Measurements from ENCODE around the gene EML4. TPM values are rescaled to one million over a fixed set of nuclear protein-coding genes. Genes with fewer than 3 reads are reported as not detected.

EML4 gene
- total RNA-seq, 4 donors from 2014 or later = 14.5 to 23.2 (median 17.8) TPM

DNA sequence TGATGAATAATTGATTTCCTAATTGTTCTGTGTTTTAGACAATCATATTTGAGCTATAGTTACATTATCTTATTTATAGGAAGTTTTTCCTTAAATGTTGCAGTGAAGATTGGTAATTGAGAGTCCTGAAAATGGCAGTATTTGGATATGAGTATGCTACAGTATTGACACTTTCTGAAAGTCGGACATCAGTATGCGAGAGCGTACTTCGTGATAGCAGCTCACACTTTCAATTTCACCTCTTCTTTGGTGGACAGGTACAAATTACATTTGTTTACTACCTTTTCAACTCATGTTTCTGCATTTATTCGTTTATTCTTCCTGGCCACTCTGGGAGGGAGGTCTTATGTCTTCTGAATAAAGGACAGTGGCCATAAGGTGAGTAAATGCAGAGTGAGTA is 38.7 kb downstream of the EML4 start:
- intact Hi-C loops (cut with DNase I) = no loop called here
- Histone ChIP-seq H3K9me3 (no peaks in the 10 kb centered on the region), H3K27ac (replicated peaks in 1 of 4) (no peak overlapping the region), H3K4me3 (no peak overlapping the region), H3K27me3 (no peaks in the 10 kb centered on the region), H3K4me1 (peaks cover 0 to 7% (median 0%) of the 10 kb centered on the region in 4 donors), H3K36me3 (no peaks in the 10 kb centered on the region)
- no peak for DNase-seq (ENCODE audit: extremely low spot score)
- 95% methylated on average over 5 of the region's 5 CpGs for WGBS
- TF ChIP-seq EP300 (IDR thresholded peaks at IDR 0.05) (no peak), POLR2A (IDR thresholded peaks at IDR 0.05; ENCODE audit: low read depth) (no peak), POLR2AphosphoS5 (IDR thresholded peaks at IDR 0.05) (no peak)
- TF ChIP-seq, protein P1, sequence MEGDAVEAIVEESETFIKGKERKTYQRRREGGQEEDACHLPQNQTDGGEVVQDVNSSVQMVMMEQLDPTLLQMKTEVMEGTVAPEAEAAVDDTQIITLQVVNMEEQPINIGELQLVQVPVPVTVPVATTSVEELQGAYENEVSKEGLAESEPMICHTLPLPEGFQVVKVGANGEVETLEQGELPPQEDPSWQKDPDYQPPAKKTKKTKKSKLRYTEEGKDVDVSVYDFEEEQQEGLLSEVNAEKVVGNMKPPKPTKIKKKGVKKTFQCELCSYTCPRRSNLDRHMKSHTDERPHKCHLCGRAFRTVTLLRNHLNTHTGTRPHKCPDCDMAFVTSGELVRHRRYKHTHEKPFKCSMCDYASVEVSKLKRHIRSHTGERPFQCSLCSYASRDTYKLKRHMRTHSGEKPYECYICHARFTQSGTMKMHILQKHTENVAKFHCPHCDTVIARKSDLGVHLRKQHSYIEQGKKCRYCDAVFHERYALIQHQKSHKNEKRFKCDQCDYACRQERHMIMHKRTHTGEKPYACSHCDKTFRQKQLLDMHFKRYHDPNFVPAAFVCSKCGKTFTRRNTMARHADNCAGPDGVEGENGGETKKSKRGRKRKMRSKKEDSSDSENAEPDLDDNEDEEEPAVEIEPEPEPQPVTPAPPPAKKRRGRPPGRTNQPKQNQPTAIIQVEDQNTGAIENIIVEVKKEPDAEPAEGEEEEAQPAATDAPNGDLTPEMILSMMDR (IDR thresholded peaks at IDR 0.05) = no peak

DNA sequence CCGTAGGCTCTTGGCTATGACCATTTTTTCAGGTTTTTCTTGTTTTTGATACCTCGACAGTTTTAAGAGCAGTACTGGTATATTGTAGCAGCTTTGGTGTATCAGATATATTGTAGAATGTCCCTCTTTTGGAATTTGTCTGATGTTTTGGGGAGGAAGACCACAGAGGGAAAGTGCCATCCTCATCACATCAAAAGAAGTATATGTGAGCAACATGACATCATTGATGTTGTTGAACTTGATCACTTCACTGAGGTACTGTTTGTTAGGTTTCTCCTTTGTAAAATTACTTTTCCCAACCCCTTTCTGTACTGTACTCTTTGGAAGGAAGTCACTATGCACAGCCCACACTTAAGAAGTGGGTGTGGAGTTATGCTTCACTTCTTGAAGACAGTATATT is 41.0 kb downstream of the EML4 start:
- no peak overlapping the region for H3K27ac ChIP-seq (replicated peaks in 1 of 4)
- H3K36me3 ChIP-seq = no peaks in the 10 kb centered on the region
- WGBS = 95% methylated on average over 2 of the region's 2 CpGs
- no peak overlapping the region for H3K4me3 ChIP-seq
- peaks cover 0 to 1% (median 0%) of the 10 kb centered on the region in 4 donors for H3K4me1 ChIP-seq
- no peaks in the 10 kb centered on the region for H3K27me3 ChIP-seq
- DNase-seq (ENCODE audit: extremely low spot score) = no peak
- H3K9me3 ChIP-seq = no peaks in the 10 kb centered on the region
- intact Hi-C loops (cut with DNase I) = no loop called here
- TF ChIP-seq, protein P1 (IDR thresholded peaks at IDR 0.05) = no peak
- TF ChIP-seq EP300 (IDR thresholded peaks at IDR 0.05) (no peak), POLR2A (IDR thresholded peaks at IDR 0.05; ENCODE audit: low read depth) (no peak), POLR2AphosphoS5 (IDR thresholded peaks at IDR 0.05) (no peak)

DNA sequence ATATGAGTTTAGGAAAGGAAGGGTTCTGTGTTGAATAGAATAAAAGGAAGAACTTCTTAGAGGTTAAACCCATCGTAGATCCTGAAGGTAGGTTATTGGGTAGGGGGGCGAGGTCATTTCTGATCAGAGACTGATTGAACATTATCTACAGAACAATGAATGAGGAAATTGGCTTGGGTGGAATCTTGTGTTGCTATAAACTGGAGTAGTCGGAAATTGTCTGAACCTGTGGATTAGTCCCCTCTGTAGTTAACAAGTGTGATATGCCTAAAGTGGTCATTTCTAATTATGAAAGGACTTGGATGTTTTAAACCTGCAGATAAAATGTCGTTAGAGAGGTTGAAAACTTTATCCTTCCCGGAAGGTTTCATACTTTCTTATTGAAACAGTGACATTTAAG is 42.1 kb downstream of the EML4 start:
- H3K27ac ChIP-seq (replicated peaks in 1 of 4) = no peak overlapping the region
- no peak for DNase-seq (ENCODE audit: extremely low spot score)
- intact Hi-C loops (cut with DNase I) = no loop called here
- no peaks in the 10 kb centered on the region for H3K9me3 ChIP-seq
- H3K27me3 ChIP-seq = no peaks in the 10 kb centered on the region
- H3K4me3 ChIP-seq = no peak overlapping the region
- H3K36me3 ChIP-seq = no peaks in the 10 kb centered on the region
- TF ChIP-seq EP300 (IDR thresholded peaks at IDR 0.05) (no peak), POLR2A (IDR thresholded peaks at IDR 0.05; ENCODE audit: low read depth) (no peak), POLR2AphosphoS5 (IDR thresholded peaks at IDR 0.05) (no peak)
- TF ChIP-seq, protein P1 (IDR thresholded peaks at IDR 0.05) = no peak
- WGBS = 96% methylated on average over 5 of the region's 5 CpGs
- peaks cover 0 to 6% (median under 1%) of the 10 kb centered on the region in 4 donors for H3K4me1 ChIP-seq

DNA sequence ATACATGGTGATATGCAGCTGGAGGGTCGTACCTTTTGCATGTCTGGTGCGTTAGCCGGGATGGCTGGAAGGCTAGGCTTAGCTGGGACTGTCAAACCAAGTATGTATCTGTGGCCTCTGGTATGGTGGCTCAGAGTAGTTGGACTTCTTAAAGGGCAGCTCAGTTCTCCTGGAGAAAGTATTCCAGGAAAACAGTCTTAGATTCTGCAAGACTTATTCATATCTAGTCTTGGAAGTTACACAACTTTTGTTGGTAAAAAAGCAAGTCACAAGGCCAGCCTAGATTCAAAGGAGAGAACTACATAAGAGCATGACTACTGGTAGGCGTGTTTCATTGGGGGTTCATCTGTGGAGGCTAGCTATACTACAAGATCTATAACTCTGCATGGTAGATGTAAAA is 45.5 kb downstream of the EML4 start:
- Histone ChIP-seq H3K27ac (replicated peaks in 1 of 4) (no peak overlapping the region), H3K9me3 (no peaks in the 10 kb centered on the region), H3K36me3 (no peaks in the 10 kb centered on the region), H3K27me3 (no peaks in the 10 kb centered on the region), H3K4me1 (peaks cover 0 to 11% (median 7%) of the 10 kb centered on the region in 4 donors), H3K4me3 (no peak overlapping the region)
- 96% methylated on average over 4 of the region's 4 CpGs for WGBS
- intact Hi-C loops (cut with DNase I) = no loop called here
- no peak for DNase-seq (ENCODE audit: extremely low spot score)
- TF ChIP-seq POLR2AphosphoS5 (IDR thresholded peaks at IDR 0.05) (no peak), EP300 (IDR thresholded peaks at IDR 0.05) (no peak), POLR2A (IDR thresholded peaks at IDR 0.05; ENCODE audit: low read depth) (no peak)
- TF ChIP-seq, protein P1 (IDR thresholded peaks at IDR 0.05) = no peak

DNA sequence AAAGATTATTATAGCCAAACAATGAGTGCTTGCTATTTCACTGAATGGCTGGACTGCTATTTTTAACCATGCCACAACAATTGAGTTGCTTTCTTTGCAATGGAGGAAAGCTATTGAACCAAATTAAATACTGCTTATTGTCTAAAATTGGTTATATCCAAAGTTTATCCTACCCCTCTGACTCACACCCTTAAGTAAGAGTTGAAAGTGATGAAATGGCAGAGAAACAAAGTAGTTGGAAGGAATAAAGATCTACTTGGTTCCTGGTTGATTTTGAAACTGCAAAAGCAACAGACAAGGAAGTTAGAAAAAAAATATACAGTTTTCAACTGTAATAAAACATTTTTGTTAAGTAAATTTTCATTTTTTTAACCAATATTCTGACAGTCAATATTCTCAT is 47.5 kb downstream of the EML4 start:
- H3K4me3 ChIP-seq = no peak overlapping the region
- H3K27me3 ChIP-seq = no peaks in the 10 kb centered on the region
- peaks cover 0 to 11% (median 7%) of the 10 kb centered on the region in 4 donors for H3K4me1 ChIP-seq
- intact Hi-C loops (cut with DNase I) = no loop called here
- no peak for TF ChIP-seq POLR2AphosphoS5 (IDR thresholded peaks at IDR 0.05)
- no peak for TF ChIP-seq EP300 (IDR thresholded peaks at IDR 0.05)
- TF ChIP-seq POLR2A (IDR thresholded peaks at IDR 0.05; ENCODE audit: low read depth) = no peak
- TF ChIP-seq, protein P1 (IDR thresholded peaks at IDR 0.05) = no peak
- no peak overlapping the region for H3K27ac ChIP-seq (replicated peaks in 1 of 4)
- H3K36me3 ChIP-seq = no peaks in the 10 kb centered on the region
- H3K9me3 ChIP-seq = no peaks in the 10 kb centered on the region
- DNase-seq (ENCODE audit: extremely low spot score) = no peak
